ENCODE data around the gene LTBP2. TPM values are rescaled to one million over a fixed set of nuclear protein-coding genes. Genes with fewer than 3 reads are reported as not detected.

Gene LTBP2
- total RNA-seq, 1 experiment from 2014 or later: not detected

DNA sequence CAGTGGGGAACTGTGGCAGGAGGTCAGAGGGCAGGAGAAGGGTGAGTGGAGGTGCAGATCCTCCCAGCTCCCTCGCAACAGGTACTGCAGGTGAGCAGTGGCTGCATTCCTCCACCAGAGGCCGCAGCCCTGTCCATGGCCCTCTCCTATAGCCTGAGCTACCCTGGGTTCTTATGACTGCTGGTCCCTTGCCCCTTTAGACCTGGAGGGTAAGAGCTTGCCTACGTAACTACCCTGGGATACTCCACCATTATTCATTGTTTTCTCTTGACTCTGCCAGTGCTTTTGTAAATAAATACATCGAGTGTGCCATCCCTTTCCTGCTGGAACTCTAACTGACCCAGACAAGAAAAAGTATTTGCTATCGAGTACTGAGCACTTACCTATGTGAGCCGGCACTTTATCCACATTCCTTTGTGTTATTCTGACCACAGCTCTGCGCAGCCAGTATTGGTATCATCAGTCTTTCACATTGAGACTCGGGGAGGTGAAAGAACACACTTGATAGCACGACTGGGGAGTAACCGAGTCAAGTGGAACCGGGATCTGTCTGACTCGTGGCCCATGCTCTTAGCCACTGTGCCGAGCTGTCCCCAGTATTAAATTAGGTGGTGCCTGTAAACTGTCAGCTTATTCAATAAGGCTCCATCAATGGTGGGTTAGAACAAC is 38.5 kb downstream of the LTBP2 start:
- Histone ChIP-seq H4K20me1 (ENCODE audit: insufficient read depth, low read depth, low read length) (no peaks in the 10 kb centered on the region), H3K27me3 (ENCODE audit: low read length) (no peaks in the 10 kb centered on the region), H3K4me1 (ENCODE audit: low read length) (peaks cover 9% of the 10 kb centered on the region), H3K79me2 (ENCODE audit: low read length) (no peaks in the 10 kb centered on the region), H3K9me3 (ENCODE audit: low read length) (no peaks in the 10 kb centered on the region), H3K4me3 (ENCODE audit: low read length) (no peak overlapping the region), H3K27ac (ENCODE audit: low read length) (no peak overlapping the region), H3K9me2 (replicated peaks; ENCODE audit: insufficient read depth, low read length) (no peaks in the 10 kb centered on the region), H3K4me2 (ENCODE audit: low read depth, low read length, poor library complexity, severe bottlenecking) (no peak overlapping the region), H2AFZ (ENCODE audit: low read length) (no peak overlapping the region), H3K36me3 (ENCODE audit: insufficient read depth, low read length) (no peaks in the 10 kb centered on the region), H3K9ac (ENCODE audit: low read length) (no peak overlapping the region)
- no peak for DNase-seq

DNA sequence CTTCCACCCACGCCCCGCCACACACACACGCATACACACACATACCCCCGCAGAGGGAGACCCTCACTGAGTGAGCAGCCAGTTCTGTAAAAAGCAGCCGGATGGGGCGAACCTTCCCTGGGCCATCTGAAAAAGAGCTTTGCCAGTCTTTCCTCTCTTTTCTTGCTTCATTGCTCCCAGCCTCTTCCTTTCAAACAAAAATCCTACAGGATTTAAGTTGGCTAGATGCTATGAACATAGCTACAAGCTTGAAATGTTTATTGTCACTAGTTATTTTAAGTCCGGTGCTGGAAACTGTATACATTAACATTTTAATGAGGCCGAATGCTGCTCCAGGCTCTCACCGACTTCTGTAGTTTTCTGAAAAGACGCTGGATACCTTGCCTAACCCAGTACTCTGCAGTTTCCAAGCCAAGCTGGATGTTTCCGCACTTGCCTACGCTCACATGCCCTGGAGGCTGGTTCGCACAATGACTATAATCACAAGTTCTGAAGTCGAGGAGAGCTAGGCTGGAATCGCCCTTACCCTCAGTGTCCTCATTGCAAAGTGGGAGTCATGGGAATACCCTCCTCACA is 39.2 kb downstream of the LTBP2 start:
- H3K4me3 ChIP-seq (ENCODE audit: low read length): no peak overlapping the region
- H2AFZ ChIP-seq (ENCODE audit: low read length): no peak overlapping the region
- no peaks in the 10 kb centered on the region for H3K9me3 ChIP-seq (ENCODE audit: low read length)
- H3K9ac ChIP-seq (ENCODE audit: low read length): no peak overlapping the region
- no peaks in the 10 kb centered on the region for H3K9me2 ChIP-seq (replicated peaks; ENCODE audit: insufficient read depth, low read length)
- no peak overlapping the region for H3K27ac ChIP-seq (ENCODE audit: low read length)
- H3K27me3 ChIP-seq (ENCODE audit: low read length): no peaks in the 10 kb centered on the region
- no peak overlapping the region for H3K4me2 ChIP-seq (ENCODE audit: low read depth, low read length, poor library complexity, severe bottlenecking)
- no peak for DNase-seq
- H3K4me1 ChIP-seq (ENCODE audit: low read length): peaks cover 9% of the 10 kb centered on the region
- H4K20me1 ChIP-seq (ENCODE audit: insufficient read depth, low read depth, low read length): no peaks in the 10 kb centered on the region
- no peaks in the 10 kb centered on the region for H3K36me3 ChIP-seq (ENCODE audit: insufficient read depth, low read length)
- H3K79me2 ChIP-seq (ENCODE audit: low read length): no peaks in the 10 kb centered on the region

DNA sequence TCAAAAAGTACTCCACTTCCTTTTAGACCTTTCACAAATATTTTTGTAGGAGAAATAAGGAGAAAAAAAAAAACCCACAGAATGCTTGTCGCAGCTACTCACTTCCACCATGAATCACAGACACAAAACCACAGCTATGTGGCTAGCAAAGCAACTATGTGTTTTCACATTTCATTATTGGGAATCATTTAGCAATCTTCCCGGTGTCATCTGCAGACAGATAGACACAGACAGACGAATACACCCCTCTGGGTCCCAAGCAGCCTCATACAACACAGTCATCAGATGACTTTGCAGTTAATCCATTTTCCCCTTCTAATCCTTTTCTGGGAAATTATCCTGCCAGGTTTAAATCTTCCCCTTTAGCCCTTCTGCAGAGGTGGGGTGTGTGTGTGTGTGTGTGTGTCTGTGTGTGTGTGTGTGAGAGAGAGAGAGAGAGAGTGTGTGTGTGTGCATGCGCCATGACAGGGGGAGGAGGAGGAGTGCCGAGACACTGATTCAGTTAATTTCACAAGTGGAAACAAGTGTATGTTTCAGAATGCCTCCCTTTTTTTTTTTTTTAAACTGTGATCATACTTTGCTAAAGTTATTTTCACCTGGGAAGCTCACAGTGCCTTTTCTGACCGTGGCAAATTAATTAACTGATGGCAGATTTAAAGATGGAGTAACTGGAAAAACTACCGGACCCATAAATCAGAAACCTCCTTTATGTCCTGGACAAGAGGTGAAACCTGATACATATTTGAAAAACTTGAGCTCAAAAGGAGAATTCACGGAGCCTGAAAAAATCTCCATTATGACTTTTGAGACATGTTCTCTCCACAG is 39.9 kb downstream of the LTBP2 start:
- no peak overlapping the region for H3K4me3 ChIP-seq (ENCODE audit: low read length)
- no peak overlapping the region for H3K4me2 ChIP-seq (ENCODE audit: low read depth, low read length, poor library complexity, severe bottlenecking)
- H3K4me1 ChIP-seq (ENCODE audit: low read length): peaks cover 9% of the 10 kb centered on the region
- no peak overlapping the region for H3K9ac ChIP-seq (ENCODE audit: low read length)
- no peaks in the 10 kb centered on the region for H4K20me1 ChIP-seq (ENCODE audit: insufficient read depth, low read depth, low read length)
- DNase-seq: no peak
- no peak overlapping the region for H2AFZ ChIP-seq (ENCODE audit: low read length)
- no peaks in the 10 kb centered on the region for H3K9me2 ChIP-seq (replicated peaks; ENCODE audit: insufficient read depth, low read length)
- H3K27me3 ChIP-seq (ENCODE audit: low read length): no peaks in the 10 kb centered on the region
- H3K27ac ChIP-seq (ENCODE audit: low read length): no peak overlapping the region
- no peaks in the 10 kb centered on the region for H3K36me3 ChIP-seq (ENCODE audit: insufficient read depth, low read length)
- no peaks in the 10 kb centered on the region for H3K9me3 ChIP-seq (ENCODE audit: low read length)
- no peaks in the 10 kb centered on the region for H3K79me2 ChIP-seq (ENCODE audit: low read length)

DNA sequence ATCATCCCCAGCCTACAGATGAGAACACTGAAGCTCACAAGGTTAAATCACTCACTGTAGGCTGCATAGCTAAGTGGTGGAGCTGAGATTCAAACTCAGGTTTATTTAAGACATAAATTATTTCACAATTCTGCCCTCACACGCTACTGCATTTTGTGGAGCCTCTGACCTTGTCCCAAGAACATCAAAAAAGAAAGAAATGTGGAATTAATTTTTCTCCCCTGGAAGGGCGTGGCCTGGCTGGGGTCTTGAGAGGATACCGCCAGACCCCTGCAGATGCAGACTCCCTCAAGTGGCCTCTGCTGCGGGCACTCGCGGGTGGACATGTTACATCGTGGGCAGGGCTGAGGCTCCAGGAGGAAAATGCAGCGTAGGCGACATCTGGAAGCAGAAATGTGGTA is 40.6 kb downstream of the LTBP2 start:
- no peaks in the 10 kb centered on the region for H3K9me3 ChIP-seq (ENCODE audit: low read length)
- H3K4me1 ChIP-seq (ENCODE audit: low read length): peaks cover 9% of the 10 kb centered on the region
- DNase-seq: no peak
- no peak overlapping the region for H3K4me3 ChIP-seq (ENCODE audit: low read length)
- no peak overlapping the region for H2AFZ ChIP-seq (ENCODE audit: low read length)
- no peak overlapping the region for H3K9ac ChIP-seq (ENCODE audit: low read length)
- no peak overlapping the region for H3K27ac ChIP-seq (ENCODE audit: low read length)
- H3K36me3 ChIP-seq (ENCODE audit: insufficient read depth, low read length): no peaks in the 10 kb centered on the region
- no peaks in the 10 kb centered on the region for H3K9me2 ChIP-seq (replicated peaks; ENCODE audit: insufficient read depth, low read length)
- no peaks in the 10 kb centered on the region for H4K20me1 ChIP-seq (ENCODE audit: insufficient read depth, low read depth, low read length)
- no peaks in the 10 kb centered on the region for H3K79me2 ChIP-seq (ENCODE audit: low read length)
- no peak overlapping the region for H3K4me2 ChIP-seq (ENCODE audit: low read depth, low read length, poor library complexity, severe bottlenecking)
- H3K27me3 ChIP-seq (ENCODE audit: low read length): no peaks in the 10 kb centered on the region

DNA sequence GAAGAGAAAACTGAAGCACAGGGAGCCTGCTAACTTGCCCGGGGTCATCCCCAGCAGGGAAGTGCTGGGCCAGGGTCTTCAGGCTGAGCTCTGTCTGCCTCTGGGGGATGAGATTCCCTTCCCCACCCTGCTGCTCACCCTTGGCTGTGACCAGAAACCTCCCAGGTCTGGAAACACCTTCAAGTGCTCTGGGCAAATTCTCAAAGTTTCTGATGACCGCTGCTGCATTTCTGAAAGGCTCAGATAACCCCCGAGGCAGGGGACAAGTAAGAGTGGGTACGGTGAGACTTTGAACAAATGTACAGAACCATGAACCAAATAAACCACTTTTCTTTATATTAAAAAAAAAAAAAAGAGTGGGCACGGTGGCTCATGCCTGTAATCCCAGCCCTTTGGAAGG is 41.3 kb downstream of the LTBP2 start:
- Histone ChIP-seq H3K4me2 (ENCODE audit: low read depth, low read length, poor library complexity, severe bottlenecking) (no peak overlapping the region), H4K20me1 (ENCODE audit: insufficient read depth, low read depth, low read length) (no peaks in the 10 kb centered on the region), H3K9me3 (ENCODE audit: low read length) (no peaks in the 10 kb centered on the region), H3K27me3 (ENCODE audit: low read length) (no peaks in the 10 kb centered on the region), H3K9me2 (replicated peaks; ENCODE audit: insufficient read depth, low read length) (no peaks in the 10 kb centered on the region), H2AFZ (ENCODE audit: low read length) (no peak overlapping the region), H3K9ac (ENCODE audit: low read length) (no peak overlapping the region), H3K27ac (ENCODE audit: low read length) (no peak overlapping the region), H3K79me2 (ENCODE audit: low read length) (no peaks in the 10 kb centered on the region), H3K4me3 (ENCODE audit: low read length) (no peak overlapping the region), H3K4me1 (ENCODE audit: low read length) (peaks cover 9% of the 10 kb centered on the region), H3K36me3 (ENCODE audit: insufficient read depth, low read length) (no peaks in the 10 kb centered on the region)
- no peak for DNase-seq

DNA sequence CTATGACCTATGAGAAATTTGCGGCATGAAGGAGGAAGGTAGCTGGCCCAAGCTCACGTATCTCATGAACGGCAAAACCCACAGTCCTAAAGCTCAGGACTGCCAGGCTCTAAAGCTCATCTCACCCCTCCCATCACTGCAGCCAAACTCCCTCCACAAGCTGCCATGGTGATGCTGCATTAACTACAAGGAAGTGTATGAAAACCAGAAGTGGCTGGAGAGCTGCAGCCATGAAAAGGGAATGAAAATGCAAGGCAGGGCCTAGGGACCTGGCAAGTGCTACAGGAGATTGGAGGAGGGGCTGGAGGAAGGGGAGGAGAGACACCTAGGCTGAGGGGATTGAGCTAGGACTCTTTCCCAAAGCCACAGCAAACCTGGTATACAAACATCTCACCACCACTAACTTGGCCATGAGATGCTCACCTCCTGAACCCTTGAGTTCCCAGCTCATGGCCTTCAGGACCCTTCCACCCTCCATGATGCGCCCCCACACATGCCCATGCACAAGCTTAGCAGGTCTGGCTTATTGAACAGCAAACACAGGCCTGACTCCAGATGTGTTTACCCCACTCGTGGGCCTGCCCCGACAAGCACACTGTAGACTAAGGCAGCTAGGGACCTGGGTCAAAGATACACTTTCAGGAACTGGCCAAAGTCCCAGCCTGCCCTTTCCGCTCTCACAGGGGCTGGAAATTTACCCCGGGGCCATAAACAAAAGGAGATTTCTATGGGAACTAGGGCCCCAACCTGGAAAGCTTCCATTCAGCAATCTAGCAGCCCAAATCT is 42.0 kb downstream of the LTBP2 start:
- H2AFZ ChIP-seq (ENCODE audit: low read length): no peak overlapping the region
- H3K4me2 ChIP-seq (ENCODE audit: low read depth, low read length, poor library complexity, severe bottlenecking): no peak overlapping the region
- H3K4me1 ChIP-seq (ENCODE audit: low read length): peaks cover 7% of the 10 kb centered on the region
- H3K79me2 ChIP-seq (ENCODE audit: low read length): no peaks in the 10 kb centered on the region
- H3K4me3 ChIP-seq (ENCODE audit: low read length): no peak overlapping the region
- no peaks in the 10 kb centered on the region for H3K36me3 ChIP-seq (ENCODE audit: insufficient read depth, low read length)
- no peaks in the 10 kb centered on the region for H3K27me3 ChIP-seq (ENCODE audit: low read length)
- no peak for DNase-seq
- H3K9me2 ChIP-seq (replicated peaks; ENCODE audit: insufficient read depth, low read length): no peaks in the 10 kb centered on the region
- H3K9ac ChIP-seq (ENCODE audit: low read length): no peak overlapping the region
- no peaks in the 10 kb centered on the region for H4K20me1 ChIP-seq (ENCODE audit: insufficient read depth, low read depth, low read length)
- H3K27ac ChIP-seq (ENCODE audit: low read length): no peak overlapping the region
- H3K9me3 ChIP-seq (ENCODE audit: low read length): no peaks in the 10 kb centered on the region

DNA sequence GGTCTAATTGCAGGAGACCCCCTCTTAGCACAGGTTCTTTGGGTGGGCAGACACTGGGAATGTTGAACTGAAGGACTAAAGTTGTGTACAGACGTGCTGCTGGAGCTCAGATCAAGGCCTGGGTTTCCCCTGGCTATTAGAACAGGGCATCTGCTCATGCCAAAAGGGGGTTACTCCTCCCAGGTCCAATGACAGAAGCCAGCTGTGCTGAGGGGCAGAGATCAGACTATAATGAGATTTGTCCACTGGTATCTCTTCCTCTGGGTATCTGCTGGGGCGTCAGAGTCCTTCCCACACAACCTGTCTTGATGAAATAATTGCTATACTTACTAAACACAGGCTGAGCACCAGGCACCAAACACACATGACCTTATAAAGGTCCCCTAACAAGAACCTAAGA is 42.6 kb downstream of the LTBP2 start:
- Histone ChIP-seq H3K4me2 (ENCODE audit: low read depth, low read length, poor library complexity, severe bottlenecking) (no peak overlapping the region), H3K27ac (ENCODE audit: low read length) (no peak overlapping the region), H3K9ac (ENCODE audit: low read length) (no peak overlapping the region), H3K27me3 (ENCODE audit: low read length) (no peaks in the 10 kb centered on the region), H2AFZ (ENCODE audit: low read length) (no peak overlapping the region), H3K36me3 (ENCODE audit: insufficient read depth, low read length) (no peaks in the 10 kb centered on the region), H3K4me3 (ENCODE audit: low read length) (no peak overlapping the region), H3K79me2 (ENCODE audit: low read length) (no peaks in the 10 kb centered on the region), H3K9me2 (replicated peaks; ENCODE audit: insufficient read depth, low read length) (no peaks in the 10 kb centered on the region), H3K4me1 (ENCODE audit: low read length) (peaks cover under 1% of the 10 kb centered on the region), H4K20me1 (ENCODE audit: insufficient read depth, low read depth, low read length) (no peaks in the 10 kb centered on the region), H3K9me3 (ENCODE audit: low read length) (no peaks in the 10 kb centered on the region)
- DNase-seq: no peak

DNA sequence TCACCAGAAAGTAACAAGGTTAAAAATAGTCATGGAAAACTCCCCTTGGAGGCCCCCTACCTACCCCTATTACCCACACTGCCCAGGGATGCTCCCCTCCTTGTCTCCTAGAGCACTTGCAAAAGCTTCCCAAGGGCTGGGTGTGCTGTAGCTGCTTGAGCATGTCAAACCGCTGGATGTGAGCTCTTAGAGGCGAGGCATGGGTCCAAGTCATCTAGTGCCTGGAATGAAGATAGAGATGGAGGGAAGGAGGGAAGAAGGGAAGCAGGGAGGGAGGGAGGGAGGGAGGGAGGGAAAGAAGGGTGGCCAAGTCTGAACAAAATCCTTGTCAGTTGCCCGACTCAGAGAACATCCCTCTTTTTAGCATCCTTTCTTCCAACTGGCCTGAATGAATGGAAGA is 43.1 kb downstream of the LTBP2 start:
- no peaks in the 10 kb centered on the region for H3K36me3 ChIP-seq (ENCODE audit: insufficient read depth, low read length)
- no peaks in the 10 kb centered on the region for H4K20me1 ChIP-seq (ENCODE audit: insufficient read depth, low read depth, low read length)
- no peak for DNase-seq
- H3K9me3 ChIP-seq (ENCODE audit: low read length): no peaks in the 10 kb centered on the region
- H2AFZ ChIP-seq (ENCODE audit: low read length): no peak overlapping the region
- H3K27ac ChIP-seq (ENCODE audit: low read length): no peak overlapping the region
- H3K9me2 ChIP-seq (replicated peaks; ENCODE audit: insufficient read depth, low read length): no peaks in the 10 kb centered on the region
- no peaks in the 10 kb centered on the region for H3K27me3 ChIP-seq (ENCODE audit: low read length)
- H3K9ac ChIP-seq (ENCODE audit: low read length): no peak overlapping the region
- H3K4me3 ChIP-seq (ENCODE audit: low read length): no peak overlapping the region
- no peaks in the 10 kb centered on the region for H3K79me2 ChIP-seq (ENCODE audit: low read length)
- no peak overlapping the region for H3K4me2 ChIP-seq (ENCODE audit: low read depth, low read length, poor library complexity, severe bottlenecking)
- no peaks in the 10 kb centered on the region for H3K4me1 ChIP-seq (ENCODE audit: low read length)
